Measurements from ENCODE around the gene STX18. TPM values are rescaled to one million over a fixed set of nuclear protein-coding genes. Genes with fewer than 3 reads are reported as not detected.

STX18 gene
- total and polyA plus RNA-seq, 10 of the 15 experiments (the other 5 are each of a cell fraction or from before 2014, with no cell fraction given): 8.2 to 46.6 (median 31.1) TPM

- CTCF ChIA-PET: interaction anchor here (1.0 to 1.6 kb wide), 2 partner anchors 9 to 10 kb away, joined by 3 to 4 read pairs; no protein-coding TSS in a partner anchor
- no peak for FAIRE-seq
These were observed 41.8 kb upstream of the STX18 start for GRCh38 chr4:4583606-4584005.

More at GRCh38 chr4:4583606-4584005, 41.8 kb upstream of the STX18 start:
- in situ Hi-C loops (cut with MboI) (no loop called here), intact Hi-C loops (cut with micrococcal nuclease; ENCODE audit: unreplicated experiment) (no loop called here)
- TF ChIP-seq E2F8 (IDR thresholded peaks at IDR 0.05; ENCODE audit: low read depth, partially characterized antibody) (no peak), POU2F2 (IDR thresholded peaks at IDR 0.05; ENCODE audit: borderline replicate concordance, low read depth, low read length) (no peak), SMC3 (IDR thresholded peaks at IDR 0.05; ENCODE audit: borderline replicate concordance, low read length) (no peak), ASH2L (IDR thresholded peaks at IDR 0.05; ENCODE audit: borderline replicate concordance, low read depth) (no peak), SKIL (IDR thresholded peaks at IDR 0.05; ENCODE audit: low read depth, poor library complexity, severe bottlenecking) (no peak), JUNB (IDR thresholded peaks at IDR 0.05) (no peak), SUPT20H (IDR thresholded peaks at IDR 0.05; ENCODE audit: borderline replicate concordance, control insufficient read depth, low read depth, low read length) (no peak), SP1 (IDR thresholded peaks at IDR 0.05; ENCODE audit: low read depth, low read length) (no peak)
- no TSS peak for BruUV-seq (replicated peaks)
- 93% methylated on average over 4 of the region's 4 CpGs for WGBS (ENCODE audit: insufficient coverage, insufficient replicate concordance, low lambda C conversion rate, missing lambda C conversion rate)
- H3K36me3 ChIP-seq (ENCODE audit: control insufficient read depth in 2 of 2, insufficient read depth in 2 of 2, low read length in 1 of 2): no peaks in the 10 kb centered on the region
- no peak overlapping the region for H3K9ac ChIP-seq (ENCODE audit: control insufficient read depth, insufficient read depth, low read length)
- H3K27me3 ChIP-seq (replicated peaks in 1 of 2; ENCODE audit: control insufficient read depth in 2 of 2, insufficient read depth in 2 of 2, low read length in 1 of 2): no peaks in the 10 kb centered on the region
- ChIA-PET POLR2A (no interaction called here), SMC1A (ENCODE audit: uncharacterized antibody, unreplicated experiment) (interaction anchor here (1.0 kb wide), 1 partner anchor 128 kb away, joined by 3 read pairs; no protein-coding TSS in a partner anchor), RAD21 (ENCODE audit: unreplicated experiment) (no interaction called here)
- ATAC-seq (no peak), DNase-seq (ENCODE audit: low read depth, low spot score) (no peak)
- no peak overlapping the region for H3K27ac ChIP-seq (ENCODE audit: control insufficient read depth, insufficient read depth)
- no peaks in the 10 kb centered on the region for H3K4me1 ChIP-seq (ENCODE audit: control insufficient read depth, insufficient read depth, low read length)
- no peak overlapping the region for H3K4me2 ChIP-seq (ENCODE audit: control insufficient read depth, insufficient read depth)
- H2AFZ ChIP-seq (ENCODE audit: control insufficient read depth, low read depth, low read length): no peak overlapping the region
- H3K4me3 ChIP-seq: no peak overlapping the region
- no peaks in the 10 kb centered on the region; the same call in 2 of the 3 replicates for H3K9me3 ChIP-seq (replicated peaks; ENCODE audit: control insufficient read depth, insufficient read depth, low read length)
- H4K20me1 ChIP-seq (ENCODE audit: control insufficient read depth, insufficient read depth): no peaks in the 10 kb centered on the region
- H3K79me2 ChIP-seq (ENCODE audit: control insufficient read depth, insufficient read depth, low read length): no peaks in the 10 kb centered on the region
